ENCODE data around the gene STX2.

STX2 gene

GRCh38 chr12:130780880-130781575, 58.0 kb downstream of the STX2 start:
- Histone ChIP-seq H3K9ac (no peak overlapping the region), H3K27ac (no peak overlapping the region), H3K27me3 (ENCODE audit: insufficient read depth, low read depth) (no peaks in the 10 kb centered on the region), H3K36me3 (ENCODE audit: insufficient read depth) (no peaks in the 10 kb centered on the region), H4K20me1 (ENCODE audit: insufficient read depth) (no peaks in the 10 kb centered on the region), H3K4me2 (no peak overlapping the region), H3K4me1 (ENCODE audit: low read depth, poor library complexity, severe bottlenecking) (no peaks in the 10 kb centered on the region), H3K79me2 (ENCODE audit: insufficient read depth, low read depth) (no peaks in the 10 kb centered on the region), H2AFZ (ENCODE audit: low read depth) (no peak overlapping the region), H3K4me3 (IDR thresholded peaks at IDR 0.05; ENCODE audit: insufficient read depth, low read depth, low read length) (no peak overlapping the region)
- TF ChIP-seq, protein P1, sequence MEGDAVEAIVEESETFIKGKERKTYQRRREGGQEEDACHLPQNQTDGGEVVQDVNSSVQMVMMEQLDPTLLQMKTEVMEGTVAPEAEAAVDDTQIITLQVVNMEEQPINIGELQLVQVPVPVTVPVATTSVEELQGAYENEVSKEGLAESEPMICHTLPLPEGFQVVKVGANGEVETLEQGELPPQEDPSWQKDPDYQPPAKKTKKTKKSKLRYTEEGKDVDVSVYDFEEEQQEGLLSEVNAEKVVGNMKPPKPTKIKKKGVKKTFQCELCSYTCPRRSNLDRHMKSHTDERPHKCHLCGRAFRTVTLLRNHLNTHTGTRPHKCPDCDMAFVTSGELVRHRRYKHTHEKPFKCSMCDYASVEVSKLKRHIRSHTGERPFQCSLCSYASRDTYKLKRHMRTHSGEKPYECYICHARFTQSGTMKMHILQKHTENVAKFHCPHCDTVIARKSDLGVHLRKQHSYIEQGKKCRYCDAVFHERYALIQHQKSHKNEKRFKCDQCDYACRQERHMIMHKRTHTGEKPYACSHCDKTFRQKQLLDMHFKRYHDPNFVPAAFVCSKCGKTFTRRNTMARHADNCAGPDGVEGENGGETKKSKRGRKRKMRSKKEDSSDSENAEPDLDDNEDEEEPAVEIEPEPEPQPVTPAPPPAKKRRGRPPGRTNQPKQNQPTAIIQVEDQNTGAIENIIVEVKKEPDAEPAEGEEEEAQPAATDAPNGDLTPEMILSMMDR (conservative IDR thresholded peaks at IDR 0.05; ENCODE audit: low read depth, low read length): no peak

- H3K4me2 ChIP-seq: no peak overlapping the region
- H3K4me3 ChIP-seq (IDR thresholded peaks at IDR 0.05; ENCODE audit: insufficient read depth, low read depth, low read length): no peak overlapping the region
- H2AFZ ChIP-seq (ENCODE audit: low read depth): no peak overlapping the region
- no peaks in the 10 kb centered on the region for H3K27me3 ChIP-seq (ENCODE audit: insufficient read depth, low read depth)
- no peaks in the 10 kb centered on the region for H3K36me3 ChIP-seq (ENCODE audit: insufficient read depth)
- no peak overlapping the region for H3K27ac ChIP-seq
- no peaks in the 10 kb centered on the region for H3K4me1 ChIP-seq (ENCODE audit: low read depth, poor library complexity, severe bottlenecking)
- TF ChIP-seq, protein P1 (conservative IDR thresholded peaks at IDR 0.05; ENCODE audit: low read depth, low read length): no peak
- no peak overlapping the region for H3K9ac ChIP-seq
- no peaks in the 10 kb centered on the region for H4K20me1 ChIP-seq (ENCODE audit: insufficient read depth)
- no peaks in the 10 kb centered on the region for H3K79me2 ChIP-seq (ENCODE audit: insufficient read depth, low read depth)
These were observed 58.7 kb downstream of the STX2 start for GRCh38 chr12:130780325-130780724.

- no peaks in the 10 kb centered on the region for H3K79me2 ChIP-seq (ENCODE audit: insufficient read depth, low read depth)
- no peak overlapping the region for H2AFZ ChIP-seq (ENCODE audit: low read depth)
- H3K27me3 ChIP-seq (ENCODE audit: insufficient read depth, low read depth): no peaks in the 10 kb centered on the region
- no peaks in the 10 kb centered on the region for H3K4me1 ChIP-seq (ENCODE audit: low read depth, poor library complexity, severe bottlenecking)
- H3K4me2 ChIP-seq: no peak overlapping the region
- no peak overlapping the region for H3K27ac ChIP-seq
- no peaks in the 10 kb centered on the region for H4K20me1 ChIP-seq (ENCODE audit: insufficient read depth)
- H3K36me3 ChIP-seq (ENCODE audit: insufficient read depth): no peaks in the 10 kb centered on the region
- no peak overlapping the region for H3K9ac ChIP-seq
- TF ChIP-seq, protein P1 (conservative IDR thresholded peaks at IDR 0.05; ENCODE audit: low read depth, low read length): no peak
- no peak overlapping the region for H3K4me3 ChIP-seq (IDR thresholded peaks at IDR 0.05; ENCODE audit: insufficient read depth, low read depth, low read length)
These were observed 60.3 kb downstream of the STX2 start for GRCh38 chr12:130778776-130779175.

DNA sequence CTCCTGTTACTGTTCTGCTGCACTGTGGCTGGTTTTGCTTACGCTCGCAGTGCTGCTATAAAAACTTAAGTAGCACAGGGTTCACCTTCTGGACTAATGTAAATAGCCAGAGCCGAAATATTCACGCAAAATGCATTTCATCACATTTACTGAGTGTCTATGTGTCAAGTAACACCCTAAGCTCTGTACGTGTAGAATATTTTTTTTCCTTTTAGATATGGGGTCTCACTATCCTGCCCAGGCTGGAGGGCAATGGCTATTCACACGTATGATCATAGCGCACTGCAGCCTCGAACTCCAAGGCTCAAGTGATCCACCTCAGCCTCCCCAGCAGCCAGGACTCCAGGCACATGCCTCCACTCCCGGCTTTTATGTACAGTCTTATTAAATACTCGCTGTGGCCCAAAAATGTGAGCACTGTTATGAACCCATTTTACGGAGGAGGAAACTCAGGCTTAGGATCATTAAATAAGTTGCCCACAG, 62.2 kb downstream of the STX2 start:
- Histone ChIP-seq H3K79me2 (ENCODE audit: insufficient read depth, low read depth) (no peaks in the 10 kb centered on the region), H3K27me3 (ENCODE audit: insufficient read depth, low read depth) (no peaks in the 10 kb centered on the region), H4K20me1 (ENCODE audit: insufficient read depth) (no peaks in the 10 kb centered on the region), H2AFZ (ENCODE audit: low read depth) (no peak overlapping the region), H3K4me3 (IDR thresholded peaks at IDR 0.05; ENCODE audit: insufficient read depth, low read depth, low read length) (no peak overlapping the region), H3K9ac (no peak overlapping the region), H3K27ac (no peak overlapping the region), H3K4me2 (no peak overlapping the region), H3K36me3 (ENCODE audit: insufficient read depth) (no peaks in the 10 kb centered on the region), H3K4me1 (ENCODE audit: low read depth, poor library complexity, severe bottlenecking) (no peaks in the 10 kb centered on the region)
- TF ChIP-seq, protein P1 (conservative IDR thresholded peaks at IDR 0.05; ENCODE audit: low read depth, low read length): no peak

Measured in KMS-11 (cell line).